ENCODE measurements around the gene WSCD2. TPM values are rescaled to one million over a fixed set of nuclear protein-coding genes. Genes with fewer than 3 reads are reported as not detected.

The WSCD2 gene
- total RNA-seq, 2 donors from 2014 or later = 6.5 to 6.7 TPM

DNA sequence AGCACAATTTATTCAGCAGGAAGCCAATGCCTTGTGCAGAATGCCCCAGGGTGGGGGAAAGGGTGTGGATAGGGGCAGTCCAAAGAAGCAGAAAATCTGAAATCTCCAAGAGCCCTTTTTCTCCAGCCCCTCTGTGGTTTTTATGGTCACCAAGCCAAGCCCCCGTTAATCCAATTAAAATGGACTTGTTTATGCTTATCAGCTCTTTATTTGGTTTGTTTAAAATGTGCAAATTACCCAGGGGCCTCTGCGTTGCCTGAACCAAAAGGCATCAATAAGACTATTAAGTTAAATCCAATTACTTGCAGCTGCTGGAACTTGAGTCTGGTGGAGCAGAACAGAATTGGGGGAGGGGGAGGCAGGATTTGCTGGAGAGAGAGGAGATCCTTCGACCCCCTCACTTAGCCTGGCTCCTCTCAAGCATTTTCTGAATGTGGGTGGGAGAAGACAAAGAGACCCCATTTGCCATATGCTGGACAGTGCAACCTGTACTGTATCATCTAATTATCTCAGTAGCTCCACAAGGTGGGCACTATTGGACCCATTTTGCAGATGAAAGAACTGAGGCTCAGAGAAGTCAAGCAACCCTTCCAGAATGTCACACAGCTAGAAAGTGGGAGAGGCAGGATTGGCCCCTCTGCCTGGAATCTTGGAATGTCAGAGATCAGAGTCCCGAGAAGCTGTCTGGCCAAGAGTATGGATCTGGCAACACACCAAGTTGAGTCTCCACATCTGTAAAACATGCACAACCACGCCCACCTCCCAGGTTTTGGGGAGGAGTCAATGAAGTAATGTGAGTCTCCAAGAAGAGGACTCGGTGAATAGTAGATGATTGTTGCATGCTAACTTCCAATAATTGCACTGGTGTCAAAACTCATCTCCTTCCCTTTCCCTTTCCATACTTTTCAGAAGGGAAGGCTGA lies 143.1 kb downstream of the WSCD2 start:
- Histone ChIP-seq H3K36me3 (no peaks in the 10 kb centered on the region), H3K27ac (no peak overlapping the region), H3K9me3 (no peaks in the 10 kb centered on the region), H3K27me3 (replicated peaks; ENCODE audit: insufficient read depth) (no peaks in the 10 kb centered on the region), H3K4me1 (replicated peaks) (no peaks in the 10 kb centered on the region), H3K4me3 (no peak overlapping the region)
- DNase-seq (ENCODE audit: low spot score) = no peak
- intact Hi-C loops (cut with DNase I) = no loop called here
- TF ChIP-seq POLR2A (IDR thresholded peaks at IDR 0.05) = no peak
- no peak for TF ChIP-seq POLR2AphosphoS5 (IDR thresholded peaks at IDR 0.05)
- TF ChIP-seq, protein P1, sequence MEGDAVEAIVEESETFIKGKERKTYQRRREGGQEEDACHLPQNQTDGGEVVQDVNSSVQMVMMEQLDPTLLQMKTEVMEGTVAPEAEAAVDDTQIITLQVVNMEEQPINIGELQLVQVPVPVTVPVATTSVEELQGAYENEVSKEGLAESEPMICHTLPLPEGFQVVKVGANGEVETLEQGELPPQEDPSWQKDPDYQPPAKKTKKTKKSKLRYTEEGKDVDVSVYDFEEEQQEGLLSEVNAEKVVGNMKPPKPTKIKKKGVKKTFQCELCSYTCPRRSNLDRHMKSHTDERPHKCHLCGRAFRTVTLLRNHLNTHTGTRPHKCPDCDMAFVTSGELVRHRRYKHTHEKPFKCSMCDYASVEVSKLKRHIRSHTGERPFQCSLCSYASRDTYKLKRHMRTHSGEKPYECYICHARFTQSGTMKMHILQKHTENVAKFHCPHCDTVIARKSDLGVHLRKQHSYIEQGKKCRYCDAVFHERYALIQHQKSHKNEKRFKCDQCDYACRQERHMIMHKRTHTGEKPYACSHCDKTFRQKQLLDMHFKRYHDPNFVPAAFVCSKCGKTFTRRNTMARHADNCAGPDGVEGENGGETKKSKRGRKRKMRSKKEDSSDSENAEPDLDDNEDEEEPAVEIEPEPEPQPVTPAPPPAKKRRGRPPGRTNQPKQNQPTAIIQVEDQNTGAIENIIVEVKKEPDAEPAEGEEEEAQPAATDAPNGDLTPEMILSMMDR (IDR thresholded peaks at IDR 0.05) = no peak
- WGBS = 44% methylated on average over 6 of the region's 6 CpGs

DNA sequence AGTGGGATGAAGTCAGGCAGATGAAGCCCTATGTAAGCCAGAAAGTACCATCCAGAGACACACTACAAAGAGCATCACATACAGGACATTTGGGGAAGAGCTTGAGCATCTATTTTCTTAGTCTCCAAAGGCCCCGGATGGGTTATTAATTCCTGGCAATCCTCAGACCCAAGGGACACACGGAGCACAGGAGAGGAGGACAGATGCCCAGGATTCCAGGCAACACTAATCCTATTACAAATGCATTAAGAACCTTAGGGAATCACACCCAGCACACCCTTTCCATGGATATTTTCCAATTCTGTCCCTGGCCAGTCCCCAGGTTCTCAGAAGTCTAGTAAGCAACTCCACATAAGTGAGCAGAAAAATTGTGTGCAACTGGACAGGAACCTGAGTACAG lies 144.1 kb downstream of the WSCD2 start:
- intact Hi-C loops (cut with DNase I) = no loop called here
- H3K4me1 ChIP-seq (replicated peaks) = no peaks in the 10 kb centered on the region
- H3K27ac ChIP-seq = no peak overlapping the region
- no peaks in the 10 kb centered on the region for H3K9me3 ChIP-seq
- DNase-seq (ENCODE audit: low spot score) = no peak
- H3K4me3 ChIP-seq = no peak overlapping the region
- 61% methylated on average over 2 of the region's 2 CpGs for WGBS
- TF ChIP-seq POLR2AphosphoS5 (IDR thresholded peaks at IDR 0.05) = no peak
- no peak for TF ChIP-seq POLR2A (IDR thresholded peaks at IDR 0.05)
- TF ChIP-seq, protein P1 (IDR thresholded peaks at IDR 0.05) = no peak
- no peaks in the 10 kb centered on the region for H3K36me3 ChIP-seq
- no peaks in the 10 kb centered on the region for H3K27me3 ChIP-seq (replicated peaks; ENCODE audit: insufficient read depth)

- H3K27me3 ChIP-seq (replicated peaks; ENCODE audit: insufficient read depth) = no peaks in the 10 kb centered on the region
- no peaks in the 10 kb centered on the region for H3K4me1 ChIP-seq (replicated peaks)
- no peak overlapping the region for H3K4me3 ChIP-seq
- no peak overlapping the region for H3K27ac ChIP-seq
- DNase-seq (ENCODE audit: low spot score) = no peak
- intact Hi-C loops (cut with DNase I) = no loop called here
- TF ChIP-seq, protein P1 (IDR thresholded peaks at IDR 0.05) = no peak
- H3K9me3 ChIP-seq = no peaks in the 10 kb centered on the region
- H3K36me3 ChIP-seq = no peaks in the 10 kb centered on the region
These were observed 148.5 kb downstream of the WSCD2 start for GRCh38 chr12:108277613-108278012.

DNA sequence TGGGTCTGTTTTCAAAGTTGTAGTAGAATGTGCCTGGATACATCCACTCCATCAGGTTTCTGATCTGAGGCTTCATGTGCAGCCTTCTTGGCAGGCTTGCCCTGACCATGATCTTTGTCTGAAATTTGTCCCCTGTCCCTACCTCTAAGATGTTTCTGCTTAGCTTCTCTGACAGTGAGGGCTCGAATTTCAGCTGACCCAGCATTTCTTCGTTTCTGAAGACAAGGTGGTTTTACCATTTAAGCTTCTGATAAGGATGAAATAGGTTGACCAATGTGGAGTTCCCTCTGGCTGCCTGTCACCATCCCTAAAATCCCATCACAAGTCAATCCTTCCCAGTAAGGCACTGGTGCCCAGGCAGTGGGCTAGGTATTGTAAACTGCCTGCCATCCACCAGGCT lies 153.1 kb downstream of the WSCD2 start:
- Histone ChIP-seq H3K4me1 (replicated peaks) (no peaks in the 10 kb centered on the region), H3K27ac (no peak overlapping the region), H3K27me3 (replicated peaks; ENCODE audit: insufficient read depth) (no peaks in the 10 kb centered on the region), H3K9me3 (no peaks in the 10 kb centered on the region), H3K4me3 (no peak overlapping the region), H3K36me3 (no peaks in the 10 kb centered on the region)
- DNase-seq (ENCODE audit: low spot score) = no peak
- WGBS = 18% methylated on average over 2 of the region's 2 CpGs
- intact Hi-C loops (cut with DNase I) = no loop called here
- TF ChIP-seq, protein P1 (IDR thresholded peaks at IDR 0.05) = no peak
- no peak for TF ChIP-seq POLR2A (IDR thresholded peaks at IDR 0.05)
- TF ChIP-seq POLR2AphosphoS5 (IDR thresholded peaks at IDR 0.05) = no peak

DNA sequence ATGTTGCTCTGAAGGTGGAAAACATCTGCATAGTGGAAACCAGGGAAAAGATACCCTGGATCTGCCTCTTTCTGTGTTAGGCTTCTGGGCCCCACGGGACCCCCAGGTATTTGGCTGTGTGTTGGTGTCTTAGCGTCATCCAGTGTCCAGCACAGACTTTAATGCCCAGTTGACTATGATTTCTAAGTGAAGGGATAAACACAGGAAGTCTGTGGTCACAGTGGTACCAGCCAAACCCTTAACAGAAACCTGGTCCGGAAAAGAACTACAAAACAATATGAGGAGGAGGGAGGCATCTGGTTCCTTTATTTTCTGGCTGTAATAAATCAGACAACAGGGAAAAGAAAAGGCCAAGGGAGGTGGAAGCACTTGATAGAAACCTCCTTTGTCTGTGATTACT lies 153.6 kb downstream of the WSCD2 start:
- no peaks in the 10 kb centered on the region for H3K9me3 ChIP-seq
- intact Hi-C loops (cut with DNase I) = no loop called here
- no peaks in the 10 kb centered on the region for H3K4me1 ChIP-seq (replicated peaks)
- no peak overlapping the region for H3K27ac ChIP-seq
- no peaks in the 10 kb centered on the region for H3K27me3 ChIP-seq (replicated peaks; ENCODE audit: insufficient read depth)
- 62% methylated on average over 3 of the region's 3 CpGs for WGBS
- no peak for DNase-seq (ENCODE audit: low spot score)
- no peak overlapping the region for H3K4me3 ChIP-seq
- TF ChIP-seq POLR2AphosphoS5 (IDR thresholded peaks at IDR 0.05) (no peak), POLR2A (IDR thresholded peaks at IDR 0.05) (no peak)
- TF ChIP-seq, protein P1 (IDR thresholded peaks at IDR 0.05) = no peak
- H3K36me3 ChIP-seq = no peaks in the 10 kb centered on the region

Data from prostate gland (tissue), 2 donors.